Activated CD4-positive, alpha-beta T cell treated with anti-CD3 and anti-CD28 coated beads, Interleukin-2, amount 10 ng/mL, durations not matched to agents 24 days and 14 days (primary cell): ENCODE measurements around the gene RBPJ. TPM values are rescaled to one million over a fixed set of nuclear protein-coding genes. Genes with fewer than 3 reads are reported as not detected.

Source experiments
- DNase-seq: peaks from one replicate; pipeline ENCODE4 v3.0.0; 2022
- H3K27ac Mint-ChIP-seq: one replicate; pipeline ENCODE4 v1.8.0; 2022; ENCODE audit warnings: mild to moderate bottlenecking, mixed read lengths
- H3K27me3 Mint-ChIP-seq: one replicate; pipeline ENCODE4 v1.8.0; 2022; ENCODE audit warnings: mixed read lengths
- H3K36me3 Mint-ChIP-seq: one replicate; pipeline ENCODE4 v1.8.0; 2022; ENCODE audit warnings: low read depth, mild to moderate bottlenecking, mixed read lengths
- H3K4me1 Mint-ChIP-seq: one replicate; pipeline ENCODE4 v1.8.0; 2021; ENCODE audit warnings: mixed read lengths
- H3K4me3 Mint-ChIP-seq: one replicate; pipeline ENCODE4 v1.8.0; 2022; ENCODE audit warnings: mild to moderate bottlenecking, moderate library complexity, mixed read lengths
- H3K9me3 Mint-ChIP-seq: one replicate; pipeline ENCODE4 v1.8.0; 2021; ENCODE audit warnings: mixed read lengths
- intact Hi-C: fragments of 100-400 bp; cut with micrococcal nuclease; formaldehyde crosslinking; loops from one replicate; pipeline ENCODE4 v1.15.1; 2023
- total RNA-seq: library from RNA; stranded (reverse); gene quantifications from 2 replicates; pipeline ENCODE4 v1.2.3, GENCODE V29; 2022

RBPJ gene
- total RNA-seq, 1 donor from 2014 or later = 539 TPM

GRCh38 chr4:26407476-26407875, 86.7 kb downstream of the RBPJ start:
- Mint-ChIP-seq H3K4me1 (peaks cover 25% of the 10 kb centered on the region), H3K36me3 (peaks cover 64% of the 10 kb centered on the region), H3K9me3 (peaks cover 10% of the 10 kb centered on the region), H3K27me3 (no peaks in the 10 kb centered on the region), H3K4me3 (no peak overlapping the region), H3K27ac (no peak overlapping the region)
- DNase-seq = no peak
- intact Hi-C loops = no loop called here

- intact Hi-C loops = loop anchor here (1.0 to 5.0 kb wide), 5 partner anchors 33 to 423 kb away; no protein-coding TSS in a partner anchor
- peaks cover 61% of the 10 kb centered on the region for H3K36me3 Mint-ChIP-seq
- no peaks in the 10 kb centered on the region for H3K27me3 Mint-ChIP-seq
- peaks cover 10% of the 10 kb centered on the region for H3K9me3 Mint-ChIP-seq
- no peak overlapping the region for H3K4me3 Mint-ChIP-seq
- DNase-seq = peak; percentile 85
- no peak overlapping the region for H3K27ac Mint-ChIP-seq
- peaks cover 17% of the 10 kb centered on the region for H3K4me1 Mint-ChIP-seq
Measured at GRCh38 chr4:26410385-26411293, 89.8 kb downstream of the RBPJ start.

GRCh38 chr4:26412381-26413372, 91.9 kb downstream of the RBPJ start:
- Mint-ChIP-seq H3K9me3 (no peaks in the 10 kb centered on the region), H3K27ac (no peak overlapping the region), H3K4me3 (no peak overlapping the region), H3K36me3 (peaks cover 57% of the 10 kb centered on the region), H3K4me1 (peaks cover 13% of the 10 kb centered on the region), H3K27me3 (no peaks in the 10 kb centered on the region)
- no peak for DNase-seq
- intact Hi-C loops = loop anchor here (5.0 kb wide), 3 partner anchors 35 to 425 kb away; no protein-coding TSS in a partner anchor

DNA sequence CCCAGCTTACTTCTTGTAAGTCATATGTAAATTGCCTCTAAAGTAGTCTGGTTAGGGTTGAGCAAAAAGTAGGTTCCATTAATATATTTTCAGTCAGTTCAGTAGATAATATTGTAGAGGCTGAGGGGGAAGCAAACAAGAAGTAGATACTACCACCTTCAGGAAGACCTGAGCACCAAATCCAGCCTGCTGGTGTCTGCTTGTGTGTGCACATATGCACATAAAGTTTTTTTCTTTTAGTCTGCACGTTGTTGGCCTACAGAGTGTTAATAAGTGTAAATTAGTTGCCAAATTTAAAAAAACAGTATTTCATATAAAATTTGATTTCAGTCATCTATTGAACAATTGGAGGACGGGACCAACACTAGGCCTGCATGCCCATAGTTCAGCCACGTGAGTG, 92.8 kb downstream of the RBPJ start:
- no peak overlapping the region for H3K4me3 Mint-ChIP-seq
- H3K27me3 Mint-ChIP-seq = no peaks in the 10 kb centered on the region
- intact Hi-C loops = loop anchor here (5.0 kb wide), 3 partner anchors 36 to 426 kb away; no protein-coding TSS in a partner anchor
- peaks cover 53% of the 10 kb centered on the region for H3K36me3 Mint-ChIP-seq
- DNase-seq = no peak
- peaks cover 13% of the 10 kb centered on the region for H3K4me1 Mint-ChIP-seq
- no peaks in the 10 kb centered on the region for H3K9me3 Mint-ChIP-seq
- H3K27ac Mint-ChIP-seq = no peak overlapping the region

DNA sequence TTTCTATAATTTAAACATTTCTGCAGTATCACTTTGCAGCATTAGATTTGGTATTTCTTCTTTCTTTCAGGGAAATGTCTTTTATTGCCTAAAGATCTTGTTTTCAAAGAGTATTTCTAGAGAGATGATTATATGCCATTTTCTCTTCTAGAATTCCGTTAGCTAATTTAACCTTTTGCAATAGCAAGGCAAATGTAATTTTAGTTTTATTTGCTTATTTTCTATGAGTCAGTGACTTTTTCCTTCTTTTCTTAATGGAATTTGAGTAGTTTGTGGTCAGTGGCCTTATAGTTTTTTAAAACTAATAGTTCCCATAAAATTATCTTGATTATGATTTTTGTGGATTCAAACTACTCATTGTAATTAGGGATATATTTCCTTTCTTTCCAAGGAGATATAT, 97.3 kb downstream of the RBPJ start:
- H3K27me3 Mint-ChIP-seq = no peaks in the 10 kb centered on the region
- H3K4me1 Mint-ChIP-seq = peaks cover 12% of the 10 kb centered on the region
- no peak overlapping the region for H3K4me3 Mint-ChIP-seq
- H3K27ac Mint-ChIP-seq = no peak overlapping the region
- no peaks in the 10 kb centered on the region for H3K9me3 Mint-ChIP-seq
- peaks cover 65% of the 10 kb centered on the region for H3K36me3 Mint-ChIP-seq
- intact Hi-C loops = no loop called here
- no peak for DNase-seq

- Mint-ChIP-seq H3K27ac (no peak overlapping the region), H3K36me3 (peaks cover 66% of the 10 kb centered on the region), H3K4me3 (no peak overlapping the region), H3K4me1 (peaks cover 15% of the 10 kb centered on the region), H3K9me3 (no peaks in the 10 kb centered on the region), H3K27me3 (no peaks in the 10 kb centered on the region)
- intact Hi-C loops = no loop called here
- DNase-seq = no peak
Measured at GRCh38 chr4:26418850-26419249, 98.0 kb downstream of the RBPJ start.

DNA sequence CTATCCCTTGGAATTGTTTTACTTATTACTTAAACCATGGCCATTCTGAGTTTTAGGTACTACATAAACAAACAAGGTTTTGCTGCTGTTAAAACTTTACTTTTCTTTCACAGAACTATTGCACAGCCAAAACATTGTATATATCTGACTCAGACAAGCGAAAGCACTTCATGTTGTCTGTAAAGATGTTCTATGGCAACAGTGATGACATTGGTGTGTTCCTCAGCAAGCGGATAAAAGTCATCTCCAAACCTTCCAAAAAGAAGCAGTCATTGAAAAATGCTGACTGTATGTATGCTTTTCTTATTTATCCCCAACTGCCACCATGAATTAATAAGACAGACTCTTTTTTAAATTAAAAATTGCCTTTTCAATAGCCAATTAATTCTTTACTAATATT, 99.6 kb downstream of the RBPJ start:
- no peak for DNase-seq

GRCh38 chr4:26420913-26421312, 100.1 kb downstream of the RBPJ start:
- Mint-ChIP-seq H3K9me3 (no peaks in the 10 kb centered on the region), H3K27ac (no peak overlapping the region), H3K4me3 (no peak overlapping the region), H3K36me3 (peaks cover 65% of the 10 kb centered on the region), H3K27me3 (no peaks in the 10 kb centered on the region), H3K4me1 (peaks cover 11% of the 10 kb centered on the region)
- intact Hi-C loops = no loop called here
- no peak for DNase-seq

More for the DNA sequence above, 99.6 kb downstream of the RBPJ start:
- Mint-ChIP-seq H3K27ac (no peak overlapping the region), H3K4me3 (no peak overlapping the region), H3K36me3 (peaks cover 66% of the 10 kb centered on the region), H3K27me3 (no peaks in the 10 kb centered on the region), H3K4me1 (peaks cover 12% of the 10 kb centered on the region), H3K9me3 (no peaks in the 10 kb centered on the region)
- intact Hi-C loops = no loop called here

- Mint-ChIP-seq H3K27ac (no peak overlapping the region), H3K9me3 (no peaks in the 10 kb centered on the region), H3K36me3 (peaks cover 73% of the 10 kb centered on the region), H3K27me3 (no peaks in the 10 kb centered on the region), H3K4me3 (no peak overlapping the region), H3K4me1 (peaks cover 30% of the 10 kb centered on the region)
- DNase-seq = no peak
- intact Hi-C loops = no loop called here
Measured at GRCh38 chr4:26424153-26424552, 103.3 kb downstream of the RBPJ start.

DNA sequence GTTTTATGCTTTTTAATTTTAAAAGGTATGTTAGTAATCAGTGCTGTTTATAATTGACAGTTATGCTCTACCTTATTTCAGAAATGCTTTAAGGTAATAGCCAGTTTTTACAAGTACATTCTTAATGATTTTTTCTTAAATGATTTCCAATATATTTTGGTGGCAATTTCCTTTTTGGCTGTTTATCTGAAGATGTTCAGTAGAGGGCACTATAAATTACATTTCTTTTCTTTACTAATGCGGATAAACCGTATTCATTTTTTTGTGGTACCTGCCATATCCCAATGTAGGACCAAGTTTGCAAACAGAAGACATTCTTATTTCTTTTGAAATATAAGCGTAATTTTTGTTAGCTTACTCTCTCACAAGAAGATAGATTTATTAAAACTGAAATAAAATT, 104.0 kb downstream of the RBPJ start:
- Mint-ChIP-seq H3K4me1 (peaks cover 30% of the 10 kb centered on the region), H3K36me3 (peaks cover 79% of the 10 kb centered on the region), H3K9me3 (no peaks in the 10 kb centered on the region), H3K4me3 (no peak overlapping the region), H3K27me3 (no peaks in the 10 kb centered on the region), H3K27ac (no peak overlapping the region)
- intact Hi-C loops = no loop called here
- DNase-seq = no peak

GRCh38 chr4:26425953-26426352, 105.1 kb downstream of the RBPJ start:
- H3K4me3 Mint-ChIP-seq = no peak overlapping the region
- H3K27me3 Mint-ChIP-seq = no peaks in the 10 kb centered on the region
- no peaks in the 10 kb centered on the region for H3K9me3 Mint-ChIP-seq
- no peak overlapping the region for H3K27ac Mint-ChIP-seq
- no peak for DNase-seq
- H3K4me1 Mint-ChIP-seq = peaks cover 32% of the 10 kb centered on the region
- H3K36me3 Mint-ChIP-seq = peaks cover 81% of the 10 kb centered on the region
- intact Hi-C loops = no loop called here

- peaks cover 30% of the 10 kb centered on the region for H3K4me1 Mint-ChIP-seq
- no peak for DNase-seq
- H3K9me3 Mint-ChIP-seq = no peaks in the 10 kb centered on the region
- no peaks in the 10 kb centered on the region for H3K27me3 Mint-ChIP-seq
- H3K36me3 Mint-ChIP-seq = peaks cover 81% of the 10 kb centered on the region
- peak overlapping the region; percentile 34 for H3K27ac Mint-ChIP-seq
- intact Hi-C loops = no loop called here
- H3K4me3 Mint-ChIP-seq = no peak overlapping the region
Measured at GRCh38 chr4:26426892-26427291, 106.1 kb downstream of the RBPJ start.

DNA sequence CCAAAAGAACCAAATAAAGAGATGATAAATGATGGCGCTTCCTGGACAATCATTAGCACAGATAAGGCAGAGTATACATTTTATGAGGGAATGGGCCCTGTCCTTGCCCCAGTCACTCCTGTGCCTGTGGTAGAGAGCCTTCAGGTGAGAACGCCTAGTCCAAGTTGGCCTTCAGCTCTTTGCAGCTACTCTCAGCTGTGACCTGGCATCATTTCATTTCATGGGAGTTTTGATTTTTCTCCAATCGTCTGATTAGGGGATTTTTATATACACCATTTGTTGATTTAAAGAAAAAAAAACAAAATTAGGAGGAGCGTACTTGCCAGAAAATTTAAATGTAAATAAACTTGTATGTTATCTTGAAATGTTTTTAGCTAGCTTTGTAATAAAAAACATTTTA, 109.1 kb downstream of the RBPJ start:
- no peak overlapping the region for H3K27ac Mint-ChIP-seq
- H3K4me3 Mint-ChIP-seq = no peak overlapping the region
- intact Hi-C loops = no loop called here

More for the DNA sequence above, 109.1 kb downstream of the RBPJ start:
- Mint-ChIP-seq H3K27me3 (no peaks in the 10 kb centered on the region), H3K4me1 (peaks cover 32% of the 10 kb centered on the region), H3K36me3 (peaks cover 82% of the 10 kb centered on the region), H3K9me3 (no peaks in the 10 kb centered on the region)
- DNase-seq = no peak
